WTC11 (cell line): ENCODE measurements around the gene MARCKSL1. TPM values are rescaled to one million over a fixed set of nuclear protein-coding genes. Genes with fewer than 3 reads are reported as not detected.

ENCODE experiments used
- ATAC-seq: fragments of 200-7000 bp; cut with Tn5 transposase; 2 replicates; pipeline ENCODE4 v1.10.0; 2021; ENCODE audit warnings: mild to moderate bottlenecking, moderate library complexity
- CTCF ChIA-PET: fragments of 300-600 bp; sonication (Branson Sonifier 250); formaldehyde crosslinking; loops from one replicate; lab custom pipeline; 2021; ENCODE audit warnings: antibody characterized with exemption; lab: Charles Lee
- POLR2A ChIA-PET: fragments of 350-600 bp; sonication (Branson Sonifier 250); formaldehyde crosslinking; loops from one replicate; lab custom pipeline; 2021; ENCODE audit warnings: antibody characterized with exemption; lab: Charles Lee
- DNase-seq: peaks from one replicate; pipeline ENCODE4 v3.0.0; 2021; ENCODE audit warnings: low spot score
- H3K27ac Mint-ChIP-seq: 2 replicates; pipeline ENCODE4 v1.8.0; 2021; ENCODE audit warnings: mixed read lengths
- H3K27me3 Mint-ChIP-seq: 2 replicates; pipeline ENCODE4 v1.8.0; 2021; ENCODE audit warnings: low read depth, mild to moderate bottlenecking, moderate library complexity, mixed read lengths
- H3K36me3 Mint-ChIP-seq: 2 replicates; pipeline ENCODE4 v1.8.0; 2021; ENCODE audit warnings: mixed read lengths
- H3K4me1 Mint-ChIP-seq: 2 replicates; pipeline ENCODE4 v1.8.0; 2022; ENCODE audit warnings: mixed read lengths
- H3K4me3 Mint-ChIP-seq: 2 replicates; pipeline ENCODE4 v1.8.0; 2021; ENCODE audit warnings: mild to moderate bottlenecking, moderate library complexity, mixed read lengths
- H3K9me3 Mint-ChIP-seq: 2 replicates; pipeline ENCODE4 v1.8.0; 2021; ENCODE audit warnings: mixed read lengths
- CBFB ChIP-seq: sonication (generic); formaldehyde crosslinking; IDR thresholded peaks from 2 replicates; pipeline ENCODE4 v1.8.1; 2022; ENCODE audit warnings: mild to moderate bottlenecking, low read depth, missing genetic modification reagents
- ERG ChIP-seq: fragments of 250-450 bp; sonication (Bioruptor Pico); IDR thresholded peaks from 2 replicates; pipeline ENCODE4 v1.8.0; 2021; ENCODE audit warnings: mild to moderate bottlenecking
- FOXJ3 ChIP-seq: sonication (generic); formaldehyde crosslinking; IDR thresholded peaks from 2 replicates; pipeline ENCODE4 v1.9.0; 2021; ENCODE audit warnings: missing genetic modification reagents, mild to moderate bottlenecking, borderline replicate concordance
- FOXK1 ChIP-seq: sonication (generic); formaldehyde crosslinking; IDR thresholded peaks from 2 replicates; pipeline ENCODE4 v1.8.0; 2022; ENCODE audit warnings: mild to moderate bottlenecking, moderate library complexity, missing genetic modification reagents
- NFYB ChIP-seq: sonication (generic); formaldehyde crosslinking; conservative IDR thresholded peaks from 2 replicates; pipeline ENCODE4 v1.8.0; 2022; ENCODE audit warnings: low read depth, missing genetic modification reagents
- NR3C1 ChIP-seq: sonication (generic); formaldehyde crosslinking; conservative IDR thresholded peaks from 2 replicates; pipeline ENCODE4 v1.8.1; 2023; ENCODE audit warnings: low read depth, mild to moderate bottlenecking, missing genetic modification reagents
- PRRX2 ChIP-seq: fragments of 250-450 bp; sonication (Bioruptor Pico); IDR thresholded peaks from 2 replicates; pipeline ENCODE4 v1.8.0; 2021; ENCODE audit warnings: mild to moderate bottlenecking
- RORB ChIP-seq: fragments of 250-450 bp; sonication (Bioruptor Pico); IDR thresholded peaks from 2 replicates; pipeline ENCODE4 v1.9.0; 2021; ENCODE audit warnings: mild to moderate bottlenecking
- SP1 ChIP-seq: sonication (generic); formaldehyde crosslinking; conservative IDR thresholded peaks from 2 replicates; pipeline ENCODE4 v1.8.1; 2022; ENCODE audit warnings: missing genetic modification reagents
- TCF7 ChIP-seq: sonication (generic); formaldehyde crosslinking; IDR thresholded peaks from 2 replicates; pipeline ENCODE4 v1.8.0; 2022; ENCODE audit warnings: mild to moderate bottlenecking, low read depth, missing genetic modification reagents, moderate library complexity
- TEAD1 ChIP-seq: sonication (generic); formaldehyde crosslinking; IDR thresholded peaks from 2 replicates; pipeline ENCODE4 v1.8.0; 2022; ENCODE audit warnings: mild to moderate bottlenecking, missing genetic modification reagents
- TEAD4 ChIP-seq: sonication (generic); formaldehyde crosslinking; IDR thresholded peaks from 2 replicates; pipeline ENCODE4 v1.8.0; 2022; ENCODE audit warnings: mild to moderate bottlenecking, missing genetic modification reagents
- TP53 ChIP-seq: sonication (generic); formaldehyde crosslinking; IDR thresholded peaks from 2 replicates; pipeline ENCODE4 v1.8.1; 2023; ENCODE audit warnings: mild to moderate bottlenecking, missing genetic modification reagents
- ZNF219 ChIP-seq: sonication (generic); formaldehyde crosslinking; IDR thresholded peaks from 2 replicates; pipeline ENCODE4 v1.8.0; 2023; ENCODE audit warnings: missing genetic modification reagents, mild to moderate bottlenecking, borderline replicate concordance
- ZNF317 ChIP-seq: sonication (generic); formaldehyde crosslinking; IDR thresholded peaks from 2 replicates; pipeline ENCODE4 v1.8.1; 2023; ENCODE audit warnings: low read depth, mild to moderate bottlenecking, moderate library complexity, missing genetic modification reagents, borderline replicate concordance
- ZNF416 ChIP-seq: fragments of 250-450 bp; sonication (Bioruptor Pico); IDR thresholded peaks from 2 replicates; pipeline ENCODE4 v1.9.0; 2021; ENCODE audit warnings: mild to moderate bottlenecking, inconsistent platforms
- ZNF532 ChIP-seq: fragments of 250-450 bp; sonication (Bioruptor Pico); IDR thresholded peaks from 2 replicates; pipeline ENCODE4 v1.9.0; 2021; ENCODE audit warnings: mild to moderate bottlenecking, borderline replicate concordance
- total RNA-seq: library from RNA; stranded (reverse); gene quantifications from 3 replicates; pipeline ENCODE4 v1.2.3, GENCODE V29; 2021
- TF ChIP-seq, protein P1 (sequence below): sonication (generic); formaldehyde crosslinking; IDR thresholded peaks from 2 replicates; pipeline ENCODE4 v1.8.0; 2022; ENCODE audit warnings: mild to moderate bottlenecking, missing genetic modification reagents
- TF ChIP-seq, protein P2 (sequence below): fragments of 250-450 bp; sonication (Bioruptor Pico); IDR thresholded peaks from 2 replicates; pipeline ENCODE4 v1.9.0; 2021; ENCODE audit warnings: mild to moderate bottlenecking
- TF ChIP-seq, protein P3 (sequence below): sonication (generic); formaldehyde crosslinking; IDR thresholded peaks from 2 replicates; pipeline ENCODE4 v1.8.0; 2022; ENCODE audit warnings: mild to moderate bottlenecking, missing genetic modification reagents
- TF ChIP-seq, protein P4 (sequence below): fragments of 250-450 bp; sonication (Bioruptor Pico); IDR thresholded peaks from 2 replicates; pipeline ENCODE4 v2.1.2; 2022; ENCODE audit warnings: mild to moderate bottlenecking, moderate library complexity

Gene MARCKSL1
- total RNA-seq, 1 experiment from 2014 or later = 450 TPM

DNA sequence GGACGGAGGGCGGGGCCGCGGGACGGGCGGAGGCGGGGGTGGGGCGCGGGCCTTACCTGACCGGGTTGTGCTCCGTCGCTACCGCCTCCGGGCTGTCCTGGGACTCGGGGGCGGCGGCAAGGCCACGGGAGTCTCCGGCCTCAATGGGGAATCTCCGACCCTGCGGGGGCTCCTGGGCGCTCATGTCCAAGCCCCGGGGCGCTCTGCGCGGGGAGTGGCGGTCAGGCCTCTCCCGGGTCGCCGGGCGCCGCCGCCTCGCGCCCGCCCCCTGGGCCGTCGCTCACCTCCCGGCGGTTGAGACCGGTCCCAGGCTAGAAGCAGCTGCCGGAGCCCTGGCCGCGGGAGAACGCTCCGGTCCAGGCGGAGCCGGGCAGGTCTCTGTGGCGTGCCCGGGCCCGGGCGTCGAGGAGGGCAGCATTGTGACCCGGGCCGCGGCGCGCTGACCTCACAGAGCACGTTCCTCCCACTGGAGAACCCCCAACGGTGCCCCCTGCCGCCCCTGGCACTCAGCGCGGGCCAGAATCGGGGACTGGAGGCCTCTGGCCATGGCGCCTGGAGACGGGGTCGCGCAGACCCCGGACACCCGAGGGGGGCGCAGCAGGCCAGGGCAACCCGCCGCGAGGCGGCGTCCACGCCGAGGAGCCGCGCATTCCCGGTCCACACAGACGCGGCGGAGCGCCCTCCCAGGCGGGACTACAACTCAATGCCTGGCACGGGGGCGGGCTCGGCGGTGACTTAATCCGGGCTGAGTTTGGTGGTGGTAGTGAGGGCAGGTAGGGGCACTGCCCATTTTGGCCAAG, 25.8 kb upstream of the MARCKSL1 start (continued):
- no peak for TF ChIP-seq ZNF532 (CRISPR knock-in tag)
- TF ChIP-seq CBFB = no peak
- TF ChIP-seq, protein P1, sequence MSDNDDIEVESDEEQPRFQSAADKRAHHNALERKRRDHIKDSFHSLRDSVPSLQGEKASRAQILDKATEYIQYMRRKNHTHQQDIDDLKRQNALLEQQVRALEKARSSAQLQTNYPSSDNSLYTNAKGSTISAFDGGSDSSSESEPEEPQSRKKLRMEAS (CRISPR knock-in tag) = 0 out of 2 replicates have a peak, but pooled peaks have one; percentile 34
- TF ChIP-seq, protein P2, sequence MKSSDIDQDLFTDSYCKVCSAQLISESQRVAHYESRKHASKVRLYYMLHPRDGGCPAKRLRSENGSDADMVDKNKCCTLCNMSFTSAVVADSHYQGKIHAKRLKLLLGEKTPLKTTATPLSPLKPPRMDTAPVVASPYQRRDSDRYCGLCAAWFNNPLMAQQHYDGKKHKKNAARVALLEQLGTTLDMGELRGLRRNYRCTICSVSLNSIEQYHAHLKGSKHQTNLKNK (CRISPR knock-in tag) = no peak
- TF ChIP-seq PRRX2 (CRISPR knock-in tag) = no peak; the same call in 1 of the 2 replicates

- H3K36me3 Mint-ChIP-seq = no peaks in the 10 kb centered on the region; the same call in none of the 2 replicates
- TF ChIP-seq TP53 (CRISPR knock-in tag) (peak; percentile 92), RORB (CRISPR knock-in tag) (no peak), TCF7 (CRISPR knock-in tag) (no peak), NFYB (CRISPR knock-in tag) (0 out of 2 replicates have a peak, but pooled peaks have one; percentile 32), ZNF317 (CRISPR knock-in tag) (peak; percentile 40; the same call in 1 of the 2 replicates), ZNF416 (CRISPR knock-in tag) (no peak), SP1 (CRISPR knock-in tag) (no peak), ZNF532 (CRISPR knock-in tag) (no peak), FOXK1 (CRISPR knock-in tag) (0 out of 2 replicates have a peak, but pooled peaks have one; percentile 28), ZNF219 (no peak; the same call in 1 of the 2 replicates), TEAD4 (peak; percentile 77; the same call in 1 of the 2 replicates), NR3C1 (CRISPR knock-in tag) (no peak), ERG (no peak), TEAD1 (CRISPR knock-in tag) (peak; percentile 60), FOXJ3 (CRISPR knock-in tag) (no peak)
- TF ChIP-seq, protein P3, sequence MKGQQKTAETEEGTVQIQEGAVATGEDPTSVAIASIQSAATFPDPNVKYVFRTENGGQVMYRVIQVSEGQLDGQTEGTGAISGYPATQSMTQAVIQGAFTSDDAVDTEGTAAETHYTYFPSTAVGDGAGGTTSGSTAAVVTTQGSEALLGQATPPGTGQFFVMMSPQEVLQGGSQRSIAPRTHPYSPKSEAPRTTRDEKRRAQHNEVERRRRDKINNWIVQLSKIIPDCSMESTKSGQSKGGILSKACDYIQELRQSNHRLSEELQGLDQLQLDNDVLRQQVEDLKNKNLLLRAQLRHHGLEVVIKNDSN (CRISPR knock-in tag) = peak; percentile 82
- TF ChIP-seq, protein P4, sequence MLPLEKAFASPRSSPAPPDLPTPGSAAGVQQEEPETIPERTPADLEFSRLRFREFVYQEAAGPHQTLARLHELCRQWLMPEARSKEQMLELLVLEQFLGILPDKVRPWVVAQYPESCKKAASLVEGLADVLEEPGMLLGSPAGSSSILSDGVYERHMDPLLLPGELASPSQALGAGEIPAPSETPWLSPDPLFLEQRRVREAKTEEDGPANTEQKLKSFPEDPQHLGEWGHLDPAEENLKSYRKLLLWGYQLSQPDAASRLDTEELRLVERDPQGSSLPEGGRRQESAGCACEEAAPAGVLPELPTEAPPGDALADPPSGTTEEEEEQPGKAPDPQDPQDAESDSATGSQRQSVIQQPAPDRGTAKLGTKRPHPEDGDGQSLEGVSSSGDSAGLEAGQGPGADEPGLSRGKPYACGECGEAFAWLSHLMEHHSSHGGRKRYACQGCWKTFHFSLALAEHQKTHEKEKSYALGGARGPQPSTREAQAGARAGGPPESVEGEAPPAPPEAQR (CRISPR knock-in tag) = no peak
Measured at GRCh38 chr1:32361308-32361673, 25.3 kb upstream of the MARCKSL1 start.

More at GRCh38 chr1:32361308-32361673, 25.3 kb upstream of the MARCKSL1 start:
- peaks cover 10% of the 10 kb centered on the region for H3K4me1 Mint-ChIP-seq
- ChIA-PET POLR2A (interaction anchor here (2.5 kb wide), 1 partner anchor 25 kb away, joined by 10 read pairs; the partner anchor contains the start of gene MARCKSL1), CTCF (interaction anchor here (1.8 kb wide), 1 partner anchor 10 kb away, joined by 7 read pairs; no protein-coding TSS in a partner anchor)
- H3K4me3 Mint-ChIP-seq = no peak overlapping the region
- ATAC-seq (peak; percentile 14), DNase-seq (peak; percentile 43)
- H3K9me3 Mint-ChIP-seq = no peaks in the 10 kb centered on the region
- peaks cover 47% of the 10 kb centered on the region for H3K27me3 Mint-ChIP-seq
- no peak overlapping the region for H3K27ac Mint-ChIP-seq
